H1 (cell line): ENCODE data around the gene HBA2. TPM values are rescaled to one million over a fixed set of nuclear protein-coding genes. Genes with fewer than 3 reads are reported as not detected.

Experiments used
- CHD2 ChIP-seq: IDR thresholded peaks from 2 replicates; pipeline ENCODE4 v1.6.1; 2012; ENCODE audit warnings: low read length, improper control_type of control experiment
- EP300 ChIP-seq, 2 experiments: IDR thresholded peaks; 1 replicate in 1 of 2; 2 replicates in 1 of 2; pipeline ENCODE4 v1.6.1; 2011 to 2012; ENCODE audit warnings: low read depth in 2 of 2, low read length in 2 of 2, mild to moderate bottlenecking in 2 of 2, borderline replicate concordance in 1 of 2, inconsistent platforms in 1 of 2, moderate library complexity in 1 of 2
- RAD21 ChIP-seq, 2 experiments: IDR thresholded peaks in 1 of 2; conservative IDR thresholded peaks in 1 of 2; 2 replicates each; pipeline ENCODE4 v1.6.1; 2011; ENCODE audit warnings: low read depth in 2 of 2, low read length in 2 of 2, improper control_type of control experiment in 1 of 2, inconsistent platforms in 1 of 2, mild to moderate bottlenecking in 1 of 2, moderate library complexity in 1 of 2
- RBBP5 ChIP-seq: IDR thresholded peaks from 2 replicates; pipeline ENCODE4 v1.7.1; 2012; ENCODE audit warnings: low read depth, mild to moderate bottlenecking, inconsistent platforms, low read length, moderate library complexity, borderline replicate concordance
- polyA plus RNA-seq, 7 experiments: library from polyadenylated mRNA; depleted of rRNA in 3 of 7; stranded (reverse) in 5 of 7; unstranded in 2 of 7; fragments of >200 nt in 5 of 7; fragments of 200-250 nt in 2 of 7; gene quantifications; 1 replicate in 5 of 7; 2 replicates in 1 of 7; 4 replicates in 1 of 7; pipeline versions ENCODE4 v1.2.1 to v1.2.3, GENCODE V29; 2011 to 2013; ENCODE audit warnings: missing spikeins in 2 of 7, mixed read lengths in 2 of 7
- total RNA-seq: library from RNA; stranded (reverse); fragmentation: NEBNext Ultra II Directional; extraction: Animal tissue kit (Norgen Biotek cat#: 25700); gene quantifications from 2 replicates; pipeline ENCODE4 v1.2.1, GENCODE V29; 2021
- TF ChIP-seq, protein P1 (sequence below): IDR thresholded peaks from 2 replicates; pipeline ENCODE4 v1.6.1; 2012; ENCODE audit warnings: inconsistent platforms

HBA2 gene
- total and polyA plus RNA-seq, 2 of the 8 experiments (the other 6 are each of a cell fraction or from before 2014, with no cell fraction given) = 6.1 TPM; not detected in 1

DNA sequence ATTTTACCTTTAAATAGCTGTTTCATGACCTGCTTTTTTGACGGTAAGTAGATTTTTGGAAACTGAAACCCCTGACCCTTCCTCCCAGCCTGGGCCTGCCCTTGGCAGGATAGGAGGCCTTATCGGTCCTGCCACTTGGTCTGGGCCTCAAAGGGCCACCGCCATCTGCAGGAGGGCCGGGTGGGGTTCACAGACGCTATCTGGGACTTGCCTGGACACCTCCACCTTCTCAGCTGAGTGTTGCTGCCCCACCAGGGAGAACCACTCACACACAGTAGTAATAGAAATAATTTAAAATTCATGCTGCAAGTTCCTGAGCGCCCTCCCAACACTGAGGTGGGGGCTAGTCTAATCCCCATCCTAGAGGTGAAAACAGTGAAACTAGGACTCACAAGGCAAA lies 29.6 kb upstream of the HBA2 start (continued):
- TF ChIP-seq CHD2 (no peak), EP300 (IDR thresholded peaks at IDR 0.05; ENCODE audit: borderline replicate concordance in 1 of 2, low read depth in 2 of 2, low read length in 2 of 2) (no peak), RAD21 (IDR thresholded peaks at IDR 0.05 in 1 of 2, conservative IDR thresholded peaks at IDR 0.05 in 1 of 2; ENCODE audit: low read depth in 2 of 2, low read length in 2 of 2) (no peak), RBBP5 (no peak)
- TF ChIP-seq, protein P1, sequence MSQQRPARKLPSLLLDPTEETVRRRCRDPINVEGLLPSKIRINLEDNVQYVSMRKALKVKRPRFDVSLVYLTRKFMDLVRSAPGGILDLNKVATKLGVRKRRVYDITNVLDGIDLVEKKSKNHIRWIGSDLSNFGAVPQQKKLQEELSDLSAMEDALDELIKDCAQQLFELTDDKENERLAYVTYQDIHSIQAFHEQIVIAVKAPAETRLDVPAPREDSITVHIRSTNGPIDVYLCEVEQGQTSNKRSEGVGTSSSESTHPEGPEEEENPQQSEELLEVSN = no peak
- TF ChIP-seq, all 59 proteins: peak for 0
